Natural killer cell (primary cell): Measurements from ENCODE around the gene RTKN2. TPM values are rescaled to one million over a fixed set of nuclear protein-coding genes. Genes with fewer than 3 reads are reported as not detected.
A peak's percentile ranks its signal among the peaks of the same experiment; 100 is the strongest.

Source experiments
- ATAC-seq, 3 donors: fragments of 150-1000 bp in 2 of 3; fragments of 200-7000 bp in 1 of 3; cut with Tn5 transposase; 1 replicate in 1 of 3; 2 replicates in 2 of 3; pipeline ENCODE4 v1.10.0; 2021; ENCODE audit warnings: mild to moderate bottlenecking in 2 of 3, moderate library complexity in 2 of 3
- DNase-seq, 2 donors: peaks; one replicate each; pipeline versions ENCODE4 v3.0.0 to v3.0.0-alpha.2; 2013 to 2021; ENCODE audit warnings: mixed read lengths in 1 of 2
- H3K27ac ChIP-seq: one replicate; pipeline ENCODE4 v1.5.1; 2013; ENCODE audit warnings: mild to moderate bottlenecking, low read length
- H3K27me3 ChIP-seq: one replicate; pipeline ENCODE4 v1.6.1; 2013; ENCODE audit warnings: low read length; ENCODE audit not compliant: control insufficient read depth, insufficient read depth
- H3K36me3 ChIP-seq: one replicate; pipeline ENCODE4 v1.6.1; 2013; ENCODE audit warnings: low read length; ENCODE audit not compliant: control insufficient read depth, insufficient read depth
- H3K4me1 ChIP-seq: one replicate; pipeline ENCODE4 v1.6.1; 2013; ENCODE audit warnings: low read length; ENCODE audit not compliant: control insufficient read depth, insufficient read depth
- H3K4me3 ChIP-seq: one replicate; pipeline ENCODE4 v1.5.1; 2013; ENCODE audit warnings: low read length
- H3K9me3 ChIP-seq: one replicate; pipeline ENCODE4 v1.6.1; 2013; ENCODE audit warnings: low read length; ENCODE audit not compliant: control insufficient read depth, insufficient read depth
- H3K27ac Mint-ChIP-seq, 2 donors: one replicate each; pipeline ENCODE4 v1.8.0; 2022; ENCODE audit warnings: mild to moderate bottlenecking in 2 of 2, mixed read lengths in 2 of 2, moderate library complexity in 1 of 2
- H3K27me3 Mint-ChIP-seq, 2 donors: one replicate each; pipeline ENCODE4 v1.8.0; 2022; ENCODE audit warnings: low read depth in 2 of 2, mixed read lengths in 2 of 2
- H3K36me3 Mint-ChIP-seq: one replicate; pipeline ENCODE4 v1.8.0; 2022; ENCODE audit warnings: mixed read lengths
- H3K4me1 Mint-ChIP-seq, 2 donors: one replicate each; pipeline ENCODE4 v1.8.0; 2022; ENCODE audit warnings: mixed read lengths in 2 of 2
- H3K4me3 Mint-ChIP-seq: one replicate; pipeline ENCODE4 v1.8.0; 2022; ENCODE audit warnings: mild to moderate bottlenecking, moderate library complexity, mixed read lengths
- H3K9me3 Mint-ChIP-seq, 2 donors: one replicate each; pipeline ENCODE4 v1.8.0; 2022; ENCODE audit warnings: mixed read lengths in 2 of 2
- WGBS: methylation state at CpG from one replicate; pipeline ENCODE4 v1.1.7; 2013; ENCODE audit warnings: missing lambda C conversion rate; ENCODE audit not compliant: insufficient coverage; 5-methylcytosine and 5-hydroxymethylcytosine counted together
- intact Hi-C: fragments of 100-400 bp; cut with micrococcal nuclease; formaldehyde crosslinking; loops from one replicate; pipeline ENCODE4 v1.14.2; 2022
- total RNA-seq, 4 donors: library from RNA; stranded (reverse); fragments of 120-200 nt in 1 of 4; gene quantifications; one replicate each; pipeline versions ENCODE4 v1.2.3 to v1.2.4, GENCODE V29; 2013 to 2022
- TF ChIP-seq, protein P1 (sequence below): fragments of 200-600 bp; IDR thresholded peaks from one replicate; pipeline ENCODE4 v1.8.0; 2022; ENCODE audit warnings: antibody characterized with exemption

RTKN2 gene
- total RNA-seq, 3 donors from 2014 or later (not counting 1 experiment from before 2014, with no cell fraction given): 0.31 to 0.61 (median 0.33) TPM

DNA sequence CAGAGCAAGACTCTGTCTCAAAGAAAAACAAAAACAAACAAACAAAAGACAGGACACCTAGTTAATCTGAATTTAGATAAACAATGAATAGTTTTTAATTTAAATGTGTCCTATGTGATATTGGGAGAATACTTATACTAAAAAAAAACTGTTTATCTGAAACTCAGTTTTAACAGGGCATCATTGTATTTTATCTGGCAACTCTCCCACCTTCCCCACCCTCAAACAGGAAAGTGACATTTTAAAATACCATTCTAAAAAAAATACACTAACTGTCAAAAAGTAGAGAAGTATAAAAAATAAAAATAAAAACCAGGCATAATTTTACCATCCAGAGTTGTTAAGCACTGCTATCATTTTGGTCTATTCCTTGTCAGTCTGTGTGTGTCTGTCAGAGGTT lies 119.0 kb downstream of the RTKN2 start:
- Mint-ChIP-seq H3K4me1 (no peaks in the 10 kb centered on the region), H3K9me3 (no peaks in the 10 kb centered on the region), H3K36me3 (no peaks in the 10 kb centered on the region), H3K27ac (no peak overlapping the region), H3K27me3 (no peaks in the 10 kb centered on the region), H3K4me3 (no peak overlapping the region)
- Histone ChIP-seq H3K9me3 (no peaks in the 10 kb centered on the region), H3K27ac (no peak overlapping the region), H3K36me3 (no peaks in the 10 kb centered on the region), H3K27me3 (no peaks in the 10 kb centered on the region), H3K4me3 (no peak overlapping the region), H3K4me1 (no peaks in the 10 kb centered on the region)
- ATAC-seq (no peak), DNase-seq (no peak)
- TF ChIP-seq, protein P1, sequence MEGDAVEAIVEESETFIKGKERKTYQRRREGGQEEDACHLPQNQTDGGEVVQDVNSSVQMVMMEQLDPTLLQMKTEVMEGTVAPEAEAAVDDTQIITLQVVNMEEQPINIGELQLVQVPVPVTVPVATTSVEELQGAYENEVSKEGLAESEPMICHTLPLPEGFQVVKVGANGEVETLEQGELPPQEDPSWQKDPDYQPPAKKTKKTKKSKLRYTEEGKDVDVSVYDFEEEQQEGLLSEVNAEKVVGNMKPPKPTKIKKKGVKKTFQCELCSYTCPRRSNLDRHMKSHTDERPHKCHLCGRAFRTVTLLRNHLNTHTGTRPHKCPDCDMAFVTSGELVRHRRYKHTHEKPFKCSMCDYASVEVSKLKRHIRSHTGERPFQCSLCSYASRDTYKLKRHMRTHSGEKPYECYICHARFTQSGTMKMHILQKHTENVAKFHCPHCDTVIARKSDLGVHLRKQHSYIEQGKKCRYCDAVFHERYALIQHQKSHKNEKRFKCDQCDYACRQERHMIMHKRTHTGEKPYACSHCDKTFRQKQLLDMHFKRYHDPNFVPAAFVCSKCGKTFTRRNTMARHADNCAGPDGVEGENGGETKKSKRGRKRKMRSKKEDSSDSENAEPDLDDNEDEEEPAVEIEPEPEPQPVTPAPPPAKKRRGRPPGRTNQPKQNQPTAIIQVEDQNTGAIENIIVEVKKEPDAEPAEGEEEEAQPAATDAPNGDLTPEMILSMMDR: no peak
- intact Hi-C loops: no loop called here

DNA sequence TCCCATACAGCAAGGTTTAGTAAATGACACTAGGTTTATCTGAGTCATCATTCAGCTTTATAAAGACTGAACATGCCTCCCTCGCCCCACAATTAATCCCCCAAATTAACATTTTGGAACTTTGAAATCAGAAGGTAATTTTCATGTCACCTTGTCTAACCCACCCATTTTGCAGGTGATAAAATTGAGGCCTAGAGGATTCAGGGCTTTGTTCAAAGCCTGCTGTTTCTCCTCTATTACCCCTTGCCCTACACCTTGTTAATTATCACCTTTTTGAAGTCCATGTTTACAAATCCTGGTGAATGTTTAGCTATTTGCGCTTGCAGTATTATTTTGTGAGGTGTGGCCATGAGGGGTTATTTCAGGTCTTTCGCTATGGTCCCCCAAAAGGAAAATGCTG lies 120.5 kb downstream of the RTKN2 start:
- no peaks in the 10 kb centered on the region for H3K36me3 Mint-ChIP-seq
- TF ChIP-seq, protein P1: no peak

DNA sequence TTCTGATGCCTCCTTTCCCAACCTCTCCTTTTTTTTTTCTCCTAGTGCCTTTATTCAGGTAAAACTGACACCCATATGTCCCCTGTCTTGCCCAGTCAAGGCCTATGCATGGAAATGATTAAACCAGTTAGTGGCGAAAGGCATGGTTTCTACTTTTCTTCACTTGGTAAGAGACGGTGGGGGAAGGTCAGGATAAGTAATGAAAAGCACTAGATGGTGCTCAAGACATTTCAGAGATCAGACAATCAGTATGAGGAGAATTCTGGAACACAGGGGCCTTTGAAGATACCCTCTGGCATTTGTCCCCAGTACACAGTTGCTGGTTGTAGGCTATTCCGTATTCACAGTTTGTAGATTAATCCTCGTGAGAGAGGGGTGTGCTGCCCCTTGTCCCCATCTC lies 121.2 kb downstream of the RTKN2 start:
- Mint-ChIP-seq H3K9me3 (peaks cover 2 to 3% of the 10 kb centered on the region in 2 donors), H3K27ac (no peak overlapping the region), H3K4me1 (no peaks in the 10 kb centered on the region), H3K27me3 (no peaks in the 10 kb centered on the region), H3K36me3 (no peaks in the 10 kb centered on the region), H3K4me3 (no peak overlapping the region)
- ATAC-seq (no peak), DNase-seq (peak in 1 of 2 donors; percentile 29)
- intact Hi-C loops: no loop called here
- Histone ChIP-seq H3K27me3 (no peaks in the 10 kb centered on the region), H3K4me3 (no peak overlapping the region), H3K9me3 (no peaks in the 10 kb centered on the region), H3K27ac (no peak overlapping the region), H3K4me1 (no peaks in the 10 kb centered on the region), H3K36me3 (no peaks in the 10 kb centered on the region)
- WGBS: 92% methylated on average over 4 of the region's 4 CpGs
- TF ChIP-seq, protein P1: no peak

More for the DNA sequence above, 120.5 kb downstream of the RTKN2 start:
- H3K27ac Mint-ChIP-seq: no peak overlapping the region
- no peaks in the 10 kb centered on the region for H3K9me3 Mint-ChIP-seq
- Histone ChIP-seq H3K9me3 (no peaks in the 10 kb centered on the region), H3K27ac (no peak overlapping the region), H3K36me3 (no peaks in the 10 kb centered on the region), H3K4me1 (no peaks in the 10 kb centered on the region), H3K4me3 (no peak overlapping the region), H3K27me3 (no peaks in the 10 kb centered on the region)
- ATAC-seq: no peak
- intact Hi-C loops: no loop called here
- no peaks in the 10 kb centered on the region for H3K4me1 Mint-ChIP-seq
- H3K4me3 Mint-ChIP-seq: no peak overlapping the region
- H3K27me3 Mint-ChIP-seq: no peaks in the 10 kb centered on the region
- 100% methylated on average over 2 of the region's 3 CpGs for WGBS
- no peak for DNase-seq

DNA sequence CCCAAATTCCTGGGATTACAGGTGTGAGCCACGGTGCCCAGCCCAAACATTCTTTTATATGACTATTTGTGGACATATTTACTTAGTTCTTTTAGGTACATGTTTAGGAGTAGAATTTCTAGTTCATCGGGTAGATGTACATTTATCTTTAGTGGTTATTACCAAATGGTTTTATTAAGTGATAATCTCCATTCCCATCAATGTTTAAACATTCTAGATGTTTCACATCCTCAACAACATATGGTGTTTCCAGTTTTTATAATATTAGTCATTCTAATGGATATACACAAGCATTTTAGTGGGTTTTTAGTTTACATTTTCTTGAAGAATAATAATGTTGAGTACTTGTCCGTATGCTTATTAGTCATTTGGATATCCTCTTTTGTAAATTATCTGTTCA lies 131.7 kb downstream of the RTKN2 start:
- no peaks in the 10 kb centered on the region for H3K36me3 ChIP-seq
- H3K27ac ChIP-seq: no peak overlapping the region
- Mint-ChIP-seq H3K4me3 (no peak overlapping the region), H3K9me3 (no peaks in the 10 kb centered on the region), H3K36me3 (no peaks in the 10 kb centered on the region), H3K27ac (no peak overlapping the region), H3K27me3 (no peaks in the 10 kb centered on the region), H3K4me1 (peaks cover 0 to 5% of the 10 kb centered on the region in 2 donors)
- no peak for DNase-seq
- TF ChIP-seq, protein P1: no peak
- no peaks in the 10 kb centered on the region for H3K27me3 ChIP-seq
- intact Hi-C loops: no loop called here
- peaks cover 4% of the 10 kb centered on the region for H3K9me3 ChIP-seq
- WGBS: 80% methylated on average over 1 of the region's 3 CpGs
- no peak for ATAC-seq
- H3K4me1 ChIP-seq: no peaks in the 10 kb centered on the region
- H3K4me3 ChIP-seq: no peak overlapping the region
